Muscle of leg (tissue), 11 donors: ENCODE measurements around the gene KRTAP4-3. TPM values are rescaled to one million over a fixed set of nuclear protein-coding genes. Genes with fewer than 3 reads are reported as not detected.
"Not testable (repeated sequence)": the region's sequence is repeated elsewhere in the genome, so short reads cannot be mapped to it uniquely, and the experiment has no call there.

Source experiments
- DNase-seq: peaks from one replicate; pipeline ENCODE4 v3.0.0; 2013
- H3K27ac ChIP-seq: one replicate; pipeline ENCODE4 v1.5.1; 2013; ENCODE audit warnings: mild to moderate bottlenecking, low read length, control low read depth
- H3K27me3 ChIP-seq: one replicate; pipeline ENCODE4 v1.6.1; 2013; ENCODE audit warnings: low read length; ENCODE audit not compliant: control insufficient read depth, insufficient read depth
- H3K36me3 ChIP-seq: one replicate; pipeline ENCODE4 v1.6.1; 2013; ENCODE audit warnings: low read length; ENCODE audit not compliant: control insufficient read depth, insufficient read depth
- H3K4me1 ChIP-seq: one replicate; pipeline ENCODE4 v1.6.1; 2013; ENCODE audit warnings: low read length; ENCODE audit not compliant: control insufficient read depth, insufficient read depth
- H3K4me3 ChIP-seq: one replicate; pipeline ENCODE4 v1.5.1; 2013; ENCODE audit warnings: low read length, control low read depth
- H3K9me3 ChIP-seq: replicated peaks from 2 replicates; pipeline ENCODE4 v1.6.1; 2013; ENCODE audit warnings: low read depth, low read length; ENCODE audit not compliant: control insufficient read depth
- WGBS: methylation state at CpG from one replicate; pipeline ENCODE4 v1.1.5; 2013; ENCODE audit warnings: missing lambda C conversion rate; ENCODE audit not compliant: insufficient coverage; 5-methylcytosine and 5-hydroxymethylcytosine counted together
- polyA plus RNA-seq, 8 donors: library from polyadenylated mRNA; unstranded; fragments of 120-200 nt; gene quantifications; one replicate each; pipeline versions ENCODE4 v1.2.1 to v1.2.3, GENCODE V29; 2013; ENCODE audit warnings: inconsistent platforms in 1 of 8, low replicate concordance in 1 of 8; ENCODE audit not compliant: insufficient read length in 8 of 8, insufficient read depth in 1 of 8
- total RNA-seq: library from RNA; stranded (reverse); fragments of 120-200 nt; gene quantifications from one replicate; pipeline ENCODE4 v1.2.4, GENCODE V29; 2013

KRTAP4-3 gene
- total and polyA plus RNA-seq, 9 donors, result not detected

- not testable (repeated sequence) for H3K36me3 ChIP-seq, H3K4me3 ChIP-seq, H3K27ac ChIP-seq, H3K27me3 ChIP-seq, DNase-seq, H3K4me1 ChIP-seq
- WGBS, result 86% methylated on average over 12 of the region's 12 CpGs
- peaks cover 23% of the 10 kb centered on the region for H3K9me3 ChIP-seq
These were observed 28.2 kb downstream of the KRTAP4-3 start for GRCh38 chr17:41139865-41140264.

DNA sequence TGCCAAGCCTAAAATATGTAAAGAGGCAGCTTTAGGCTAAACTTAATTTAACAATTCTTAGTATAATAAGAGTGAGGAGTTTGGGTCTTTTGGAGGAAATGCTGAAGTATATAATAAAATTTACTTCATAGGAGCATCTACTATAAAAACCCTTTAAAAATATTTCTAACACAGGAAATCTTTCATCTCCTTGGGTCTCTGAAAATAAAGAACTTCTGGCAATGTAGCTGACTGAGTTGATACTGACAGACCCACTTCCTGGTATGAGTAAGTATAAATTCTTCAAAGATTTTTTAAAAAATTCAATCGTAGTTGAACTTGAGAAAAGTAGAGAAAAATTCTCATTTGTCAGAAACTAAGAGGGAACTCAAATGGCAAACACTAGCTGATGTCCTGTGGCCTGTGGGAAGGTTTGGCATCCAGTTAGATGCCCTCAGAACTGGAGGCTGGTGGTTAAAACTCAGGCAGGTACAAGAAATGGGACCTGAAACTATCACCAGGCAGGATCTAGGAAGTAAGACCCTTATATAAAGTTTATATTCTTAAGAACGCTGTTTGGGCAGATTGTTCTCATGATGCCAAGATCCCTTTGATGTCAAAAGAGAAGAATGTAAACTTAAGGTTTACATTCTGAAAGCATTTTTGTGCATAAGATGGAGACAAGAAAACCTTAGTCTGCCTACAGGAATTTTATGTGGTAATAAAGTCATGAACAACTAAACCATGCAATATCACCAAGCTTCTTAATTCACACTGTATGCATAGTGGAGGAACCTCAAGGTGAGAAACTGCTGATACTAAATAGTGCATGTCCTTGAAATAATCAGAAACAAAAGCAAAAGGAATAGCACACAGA lies 33.9 kb downstream of the KRTAP4-3 start:
- WGBS, result 83% methylated on average over 1 of the region's 2 CpGs

DNA sequence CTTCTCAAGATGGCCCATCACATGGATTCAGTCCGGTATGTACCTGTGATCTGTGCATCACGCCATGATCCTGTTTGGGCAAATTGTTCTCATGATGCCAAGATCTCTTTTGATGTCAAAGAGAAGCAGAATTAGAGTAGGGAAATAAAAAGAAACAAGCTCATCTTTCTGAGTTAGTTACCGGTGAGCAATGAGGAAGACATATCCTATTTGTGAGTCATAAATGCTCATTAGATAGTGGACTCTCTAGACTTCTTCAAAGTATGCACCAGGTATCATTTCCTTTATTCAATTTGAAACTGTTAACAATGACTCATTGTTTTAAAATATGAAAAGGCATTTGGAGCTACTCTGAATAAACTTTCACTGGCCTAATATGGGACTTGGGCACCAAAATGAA lies 36.0 kb downstream of the KRTAP4-3 start:
- Histone ChIP-seq H3K4me3 (no peak overlapping the region), H3K27me3 (no peaks in the 10 kb centered on the region), H3K4me1 (no peaks in the 10 kb centered on the region), H3K27ac (no peak overlapping the region), H3K9me3 (no peaks in the 10 kb centered on the region), H3K36me3 (no peaks in the 10 kb centered on the region)
- WGBS, result no CpG with 5 or more reads among the region's 3 CpGs
- no peak for DNase-seq

More for the DNA sequence above, 33.9 kb downstream of the KRTAP4-3 start:
- Histone ChIP-seq H3K4me1 (no peaks in the 10 kb centered on the region), H3K36me3 (no peaks in the 10 kb centered on the region), H3K27ac (no peak overlapping the region), H3K4me3 (no peak overlapping the region), H3K27me3 (no peaks in the 10 kb centered on the region), H3K9me3 (no peaks in the 10 kb centered on the region)
- DNase-seq, result no peak

DNA sequence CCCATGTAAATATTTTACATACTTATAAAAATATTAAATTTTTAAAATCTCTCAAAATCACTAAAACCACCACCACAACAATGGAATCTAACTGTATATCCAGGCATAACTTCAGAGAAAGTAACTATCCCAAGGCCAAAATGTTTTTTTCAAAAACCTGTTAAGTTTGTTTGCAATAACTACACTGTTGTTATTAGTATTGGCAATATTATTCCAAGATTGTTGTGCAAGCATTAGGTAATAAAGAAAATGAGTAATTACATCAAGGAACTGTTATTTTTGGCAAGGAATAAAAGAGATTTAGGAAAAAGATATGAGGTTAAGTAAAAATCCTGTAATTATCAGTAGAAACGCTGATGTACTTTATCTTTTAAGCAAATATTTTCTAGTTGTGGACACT lies 40.6 kb downstream of the KRTAP4-3 start:
- WGBS, result no CpG with 5 or more reads among the region's 1 CpG
- Histone ChIP-seq H3K27me3 (no peaks in the 10 kb centered on the region), H3K36me3 (no peaks in the 10 kb centered on the region), H3K4me1 (no peaks in the 10 kb centered on the region), H3K27ac (no peak overlapping the region), H3K4me3 (no peak overlapping the region), H3K9me3 (peaks cover 2% of the 10 kb centered on the region)
- DNase-seq, result no peak

DNA sequence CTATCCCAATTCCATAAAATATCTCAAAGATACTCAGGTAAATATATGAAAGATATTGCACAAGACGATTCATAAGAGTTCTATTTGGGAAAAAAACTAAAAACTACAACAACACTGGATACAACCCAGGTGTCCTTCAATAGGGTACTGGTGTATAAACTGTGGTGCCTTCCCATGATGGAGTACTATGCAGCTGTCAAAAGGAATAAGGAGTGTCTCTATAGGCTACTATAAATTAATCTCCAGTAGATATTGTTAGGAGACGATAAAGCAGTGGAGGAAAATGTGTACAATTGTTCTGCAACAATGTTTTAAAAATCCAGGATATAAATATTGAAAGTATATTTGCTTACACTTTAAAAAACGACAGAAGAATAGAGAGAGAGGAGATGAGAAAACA lies 41.6 kb downstream of the KRTAP4-3 start:
- no peak overlapping the region for H3K27ac ChIP-seq
- H3K36me3 ChIP-seq, result no peaks in the 10 kb centered on the region
- no peak for DNase-seq
- H3K4me3 ChIP-seq, result no peak overlapping the region
- no peaks in the 10 kb centered on the region for H3K27me3 ChIP-seq
- H3K9me3 ChIP-seq, result peaks cover 2% of the 10 kb centered on the region
- no peaks in the 10 kb centered on the region for H3K4me1 ChIP-seq
- no CpG with 5 or more reads among the region's 3 CpGs for WGBS

GRCh38 chr17:41125064-41125463 lies 43.0 kb downstream of the KRTAP4-3 start:
- Histone ChIP-seq H3K27me3 (no peaks in the 10 kb centered on the region), H3K4me1 (no peaks in the 10 kb centered on the region), H3K36me3 (no peaks in the 10 kb centered on the region), H3K27ac (no peak overlapping the region), H3K9me3 (peaks cover 2% of the 10 kb centered on the region), H3K4me3 (no peak overlapping the region)
- DNase-seq, result no peak
- no CpG with 5 or more reads among the region's 2 CpGs for WGBS

- H3K4me3 ChIP-seq, H3K36me3 ChIP-seq, DNase-seq, H3K9me3 ChIP-seq, H3K27ac ChIP-seq, H3K4me1 ChIP-seq, H3K27me3 ChIP-seq: not testable (repeated sequence)
- 58% methylated on average over 2 of the region's 3 CpGs for WGBS
These were observed 44.0 kb downstream of the KRTAP4-3 start, which contains the start of gene KRTAP4-12 for GRCh38 chr17:41123991-41124371. KRTAP4-12 (minus strand) TSS chr17:41124182; CDS start chr17:41124122, 60 bp downstream.

DNA sequence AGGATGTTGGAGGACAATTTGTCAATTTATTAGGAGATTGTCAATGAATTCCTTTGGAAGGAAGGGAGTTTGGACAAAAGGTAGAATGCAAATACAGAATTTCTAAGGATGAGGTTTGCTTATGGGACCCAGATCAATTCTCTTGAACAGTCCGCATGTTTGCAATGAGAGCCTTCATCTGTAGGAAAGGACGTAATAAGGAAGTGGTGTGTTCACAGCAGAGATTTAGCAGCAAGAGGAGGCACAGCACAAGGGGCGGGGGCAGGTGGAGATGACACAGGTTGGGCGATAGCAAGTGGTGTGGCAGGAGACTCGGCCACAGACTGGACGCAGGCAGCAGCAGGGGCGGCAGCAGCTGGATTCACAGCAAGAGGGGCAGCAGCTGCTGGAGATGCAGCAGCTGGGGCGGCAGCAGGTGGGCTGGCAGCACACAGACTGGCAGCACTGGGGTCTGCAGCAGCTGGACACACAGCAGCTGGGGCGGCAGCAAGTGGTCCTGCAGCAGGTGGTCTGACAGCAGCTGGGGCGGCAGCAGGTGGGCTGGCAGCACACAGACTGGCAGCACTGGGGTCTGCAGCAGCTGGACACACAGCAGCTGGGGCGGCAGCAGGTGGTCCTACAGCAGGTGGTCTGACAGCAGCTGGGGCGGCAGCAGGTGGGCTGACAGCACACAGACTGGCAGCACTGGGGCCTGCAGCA lies 44.6 kb downstream of the KRTAP4-3 start:
- H3K27ac ChIP-seq, H3K27me3 ChIP-seq, DNase-seq, H3K4me1 ChIP-seq, H3K4me3 ChIP-seq, H3K9me3 ChIP-seq, H3K36me3 ChIP-seq: not testable (repeated sequence)
- 79% methylated on average over 12 of the region's 12 CpGs for WGBS

GRCh38 chr17:41121742-41122141 lies 46.3 kb downstream of the KRTAP4-3 start:
- no peaks in the 10 kb centered on the region for H3K4me1 ChIP-seq
- H3K36me3 ChIP-seq, result no peaks in the 10 kb centered on the region
- H3K9me3 ChIP-seq, result peaks cover 2% of the 10 kb centered on the region
- H3K4me3 ChIP-seq, result no peak overlapping the region
- no peak overlapping the region for H3K27ac ChIP-seq
- 91% methylated on average over 1 of the region's 2 CpGs for WGBS
- DNase-seq, result no peak
- no peaks in the 10 kb centered on the region for H3K27me3 ChIP-seq
